PC-9 (cell line): ENCODE measurements around the gene PTPRG.

Experiments used
- CTCF ChIP-seq: fragments of 200-600 bp; sonication (generic); conservative IDR thresholded peaks from 2 replicates; pipeline ENCODE4 v1.6.1; 2017; ENCODE audit warnings: mixed run types, antibody characterized with exemption, mild to moderate bottlenecking, moderate library complexity
- EZH2 ChIP-seq: fragments of 200-600 bp; sonication (generic); IDR thresholded peaks from 2 replicates; pipeline ENCODE4 v1.8.0; 2017; ENCODE audit warnings: antibody characterized with exemption, low read depth

- TF ChIP-seq EZH2 (no peak), CTCF (no peak)
Measured at GRCh38 chr3:61929617-61930016, 368.2 kb downstream of the PTPRG start.
